OCI-LY3 (cell line): ENCODE results near the gene TNS2.

Source experiments
- EZH2phosphoT487 ChIP-seq: fragments of 200-600 bp; shearing (Covaris generic); IDR thresholded peaks from 2 replicates; pipeline ENCODE4 v1.6.1; 2018; ENCODE audit warnings: antibody characterized with exemption, mixed run types, low read depth
- TF ChIP-seq, protein P1 (sequence below): fragments of 200-600, 300-600 bp; sonication (generic); IDR thresholded peaks from 2 replicates; pipeline ENCODE4 v1.5.1; 2014; ENCODE audit warnings: antibody characterized with exemption, low read length, low read depth

DNA sequence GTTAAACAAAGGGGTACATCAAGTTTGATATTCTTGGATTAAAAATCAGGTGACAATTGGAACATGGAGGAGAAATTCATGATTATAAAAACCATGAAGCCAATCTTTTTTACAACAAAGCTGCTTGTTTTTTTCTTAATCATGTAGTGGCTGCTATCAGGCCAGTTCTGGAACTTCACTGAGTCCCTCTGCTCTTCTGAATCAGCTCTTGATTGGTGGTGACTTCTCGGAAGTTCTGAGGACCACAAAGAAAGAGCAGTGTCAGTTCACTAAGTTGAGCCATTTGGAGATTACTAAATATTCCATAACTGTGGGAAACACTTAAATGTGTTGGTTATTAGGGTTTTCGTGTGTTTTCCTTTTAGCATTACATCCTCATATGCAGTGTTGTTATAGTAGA is 35.2 kb upstream of the TNS2 start:
- TF ChIP-seq, protein P1, sequence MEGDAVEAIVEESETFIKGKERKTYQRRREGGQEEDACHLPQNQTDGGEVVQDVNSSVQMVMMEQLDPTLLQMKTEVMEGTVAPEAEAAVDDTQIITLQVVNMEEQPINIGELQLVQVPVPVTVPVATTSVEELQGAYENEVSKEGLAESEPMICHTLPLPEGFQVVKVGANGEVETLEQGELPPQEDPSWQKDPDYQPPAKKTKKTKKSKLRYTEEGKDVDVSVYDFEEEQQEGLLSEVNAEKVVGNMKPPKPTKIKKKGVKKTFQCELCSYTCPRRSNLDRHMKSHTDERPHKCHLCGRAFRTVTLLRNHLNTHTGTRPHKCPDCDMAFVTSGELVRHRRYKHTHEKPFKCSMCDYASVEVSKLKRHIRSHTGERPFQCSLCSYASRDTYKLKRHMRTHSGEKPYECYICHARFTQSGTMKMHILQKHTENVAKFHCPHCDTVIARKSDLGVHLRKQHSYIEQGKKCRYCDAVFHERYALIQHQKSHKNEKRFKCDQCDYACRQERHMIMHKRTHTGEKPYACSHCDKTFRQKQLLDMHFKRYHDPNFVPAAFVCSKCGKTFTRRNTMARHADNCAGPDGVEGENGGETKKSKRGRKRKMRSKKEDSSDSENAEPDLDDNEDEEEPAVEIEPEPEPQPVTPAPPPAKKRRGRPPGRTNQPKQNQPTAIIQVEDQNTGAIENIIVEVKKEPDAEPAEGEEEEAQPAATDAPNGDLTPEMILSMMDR, result no peak
- TF ChIP-seq EZH2phosphoT487, result no peak
